Measurements from ENCODE around the gene C6orf89.

- no peak for TF ChIP-seq CREB1 (IDR thresholded peaks at IDR 0.05)
- TF ChIP-seq CREB1 (CRISPR knock-in tag; IDR thresholded peaks at IDR 0.05): no peak
- TF ChIP-seq NKX3-1 (CRISPR knock-in tag; IDR thresholded peaks at IDR 0.05): no peak
Observed at GRCh38 chr6:36847991-36848390, 37.8 kb upstream of the C6orf89 start.

Measured in HepG2 (cell line).